Activated CD4-positive, alpha-beta T cell treated with anti-CD3 and anti-CD28 coated beads, Interleukin-2, amount 50 U/mL, for 1 hour (primary cell): Measurements from ENCODE around the gene PCBP3.

Experiments
- DNase-seq: peaks from one replicate; pipeline ENCODE4 v3.0.0-alpha.2; 2020

Gene PCBP3

GRCh38 chr21:45763506-45763905 is 120.0 kb downstream of the PCBP3 start:
- no peak for DNase-seq

GRCh38 chr21:45764792-45765191 is 121.3 kb downstream of the PCBP3 start:
- no peak for DNase-seq

GRCh38 chr21:45765375-45765774 is 121.8 kb downstream of the PCBP3 start:
- DNase-seq, result no peak

DNA sequence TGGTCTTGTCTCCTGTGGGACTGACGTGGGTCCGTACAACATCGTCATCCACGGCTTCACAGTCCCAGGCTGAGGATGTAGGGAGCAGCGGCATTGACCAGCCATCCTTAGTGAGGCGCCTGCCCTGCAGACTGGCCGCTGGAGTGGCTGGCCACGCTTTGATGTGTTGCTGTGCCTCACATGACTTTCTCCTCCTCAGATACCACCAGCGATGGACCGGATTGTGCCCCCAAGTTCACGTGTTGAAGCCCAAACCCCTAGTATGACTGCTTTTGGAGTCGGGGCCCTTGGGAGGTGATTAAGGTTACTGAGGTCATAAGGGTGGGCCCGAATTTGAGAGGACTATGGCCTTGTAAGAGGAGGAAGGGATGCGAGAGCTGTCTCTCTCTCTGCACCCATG is 122.5 kb downstream of the PCBP3 start:
- no peak for DNase-seq

DNA sequence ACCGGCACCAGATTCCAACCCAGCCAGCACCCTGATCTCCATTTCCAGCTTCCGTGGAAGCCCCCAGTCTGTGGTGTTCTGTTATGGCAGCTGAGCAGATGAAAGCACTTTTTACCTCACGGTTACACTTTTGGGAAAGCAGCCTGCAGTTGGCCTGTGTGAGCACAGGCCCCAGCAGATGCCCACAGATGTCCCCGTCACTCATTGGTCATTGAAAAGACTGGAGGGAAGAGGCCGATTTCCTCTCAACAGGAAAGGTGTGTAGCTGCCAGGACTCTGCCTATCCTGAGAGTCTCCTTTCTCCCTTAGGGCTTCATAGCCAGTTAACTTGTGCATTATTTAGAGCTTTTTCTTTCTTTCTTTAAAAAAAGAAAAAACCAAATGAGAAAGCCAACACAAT is 123.0 kb downstream of the PCBP3 start:
- DNase-seq, result no peak

DNA sequence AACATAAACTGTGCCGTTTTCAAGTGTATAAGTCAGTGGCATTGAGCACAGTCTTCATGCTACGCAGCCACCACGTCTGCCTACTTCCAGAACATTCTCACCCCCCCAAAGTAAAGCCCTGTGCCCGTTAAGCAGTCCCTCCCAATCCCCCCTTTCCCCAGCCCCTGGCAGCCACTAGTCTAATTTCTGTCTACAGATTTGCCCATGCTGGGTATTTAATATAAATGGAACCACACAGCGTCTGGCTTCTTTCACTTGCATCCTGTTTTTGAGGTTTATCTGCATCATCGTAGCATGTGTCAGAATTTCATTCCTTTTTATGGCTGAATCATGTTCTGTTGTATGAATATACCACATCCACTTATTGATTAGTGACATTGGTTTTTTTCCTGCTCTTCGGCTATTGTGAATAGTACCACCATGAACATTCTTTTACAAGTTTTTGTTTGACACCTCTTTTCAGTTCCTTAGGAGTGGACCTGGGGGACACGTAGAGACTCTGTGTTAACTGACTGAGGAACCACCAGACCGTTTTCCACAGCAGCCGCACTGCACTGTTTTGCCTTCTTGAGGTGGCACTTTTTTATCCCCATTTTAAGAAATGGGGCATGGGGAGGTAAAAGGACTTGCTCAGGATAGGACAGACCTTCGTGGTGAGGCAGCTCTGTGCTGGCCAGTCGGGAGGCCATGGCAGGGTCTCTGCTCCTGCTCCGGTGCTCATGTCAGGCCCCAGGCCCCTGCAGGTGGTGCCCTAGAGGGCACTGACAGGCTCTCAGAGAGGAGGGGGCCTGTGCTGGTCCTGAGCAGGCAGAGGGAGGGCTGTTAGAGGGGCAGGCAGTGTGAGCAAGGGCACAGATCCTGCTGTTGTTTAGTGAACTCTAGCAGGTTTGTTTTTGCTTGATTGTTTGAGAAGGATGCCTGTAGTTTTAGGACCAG is 123.8 kb downstream of the PCBP3 start:
- peak; percentile 23 for DNase-seq

- peak; percentile 11 for DNase-seq
Measured at GRCh38 chr21:45768011-45768739, 124.7 kb downstream of the PCBP3 start.

GRCh38 chr21:45768740-45769048 is 125.2 kb downstream of the PCBP3 start:
- DNase-seq, result no peak

GRCh38 chr21:45769294-45769693 is 125.8 kb downstream of the PCBP3 start:
- peak; percentile 19 for DNase-seq

- no peak for DNase-seq
Measured at GRCh38 chr21:45769896-45770295, 126.4 kb downstream of the PCBP3 start.

DNA sequence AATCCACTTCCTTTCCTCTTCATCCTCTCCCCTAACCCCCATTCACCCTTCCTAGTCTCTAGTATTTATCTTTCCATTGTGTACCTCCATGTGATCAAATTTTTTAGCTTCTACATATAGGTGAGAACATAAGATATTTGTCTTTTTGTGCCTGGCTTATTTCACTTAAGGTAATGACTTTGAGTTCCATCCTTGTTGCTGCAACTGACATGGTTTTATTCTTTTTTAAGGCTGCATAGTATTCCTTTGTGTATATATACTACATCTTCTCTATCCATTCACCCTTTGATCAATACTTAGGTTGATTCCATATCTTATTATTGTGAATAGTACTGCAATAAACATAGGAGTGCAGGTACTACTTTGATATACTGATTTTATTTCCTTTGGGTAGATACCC is 128.7 kb downstream of the PCBP3 start:
- no peak for DNase-seq

DNA sequence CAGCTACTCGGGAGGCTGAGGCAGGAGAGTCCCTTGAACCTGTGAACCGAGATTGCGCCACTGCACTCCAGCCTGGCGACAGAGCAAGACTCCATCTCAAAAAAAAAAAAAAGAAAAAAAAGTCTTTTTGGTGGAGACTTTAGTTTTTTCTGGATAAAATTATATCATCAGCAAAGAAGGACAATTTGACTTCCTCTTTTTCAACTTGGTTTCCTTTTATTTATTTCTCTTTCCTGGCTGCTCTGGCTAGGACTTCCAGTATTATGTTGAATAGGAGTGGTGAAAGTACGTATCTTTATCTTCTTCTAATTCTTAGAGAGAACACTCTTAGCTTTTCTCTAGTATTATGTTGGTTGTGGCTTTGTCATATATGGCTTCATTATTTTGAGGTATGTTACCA is 130.8 kb downstream of the PCBP3 start:
- DNase-seq, result no peak

GRCh38 chr21:45776971-45777370 is 133.4 kb downstream of the PCBP3 start:
- DNase-seq, result no peak

- DNase-seq, result no peak
Measured at GRCh38 chr21:45778686-45779085, 135.2 kb downstream of the PCBP3 start.

- no peak for DNase-seq
Measured at GRCh38 chr21:45779226-45779625, 135.7 kb downstream of the PCBP3 start.

DNA sequence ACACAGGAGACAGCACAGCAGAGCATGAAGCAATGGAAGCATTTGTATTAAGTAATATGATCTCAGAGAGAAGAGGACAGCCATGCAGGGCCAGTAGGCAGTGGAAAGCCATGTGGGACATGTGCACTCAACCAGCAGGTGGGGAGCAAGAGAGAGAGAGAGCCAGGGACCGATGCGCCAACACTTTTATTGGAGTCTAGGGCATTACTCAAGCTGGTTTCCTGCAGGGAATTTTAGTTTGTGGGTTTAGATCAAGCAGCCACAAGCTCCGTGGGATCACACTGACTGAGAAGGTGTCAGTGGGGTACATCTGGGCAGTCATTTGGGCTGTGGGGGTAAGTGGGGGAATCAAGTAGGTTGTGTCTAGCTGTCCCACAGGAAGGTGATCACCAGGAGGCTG is 137.1 kb downstream of the PCBP3 start:
- DNase-seq, result no peak

GRCh38 chr21:45781741-45782140 is 138.2 kb downstream of the PCBP3 start:
- DNase-seq, result no peak

DNA sequence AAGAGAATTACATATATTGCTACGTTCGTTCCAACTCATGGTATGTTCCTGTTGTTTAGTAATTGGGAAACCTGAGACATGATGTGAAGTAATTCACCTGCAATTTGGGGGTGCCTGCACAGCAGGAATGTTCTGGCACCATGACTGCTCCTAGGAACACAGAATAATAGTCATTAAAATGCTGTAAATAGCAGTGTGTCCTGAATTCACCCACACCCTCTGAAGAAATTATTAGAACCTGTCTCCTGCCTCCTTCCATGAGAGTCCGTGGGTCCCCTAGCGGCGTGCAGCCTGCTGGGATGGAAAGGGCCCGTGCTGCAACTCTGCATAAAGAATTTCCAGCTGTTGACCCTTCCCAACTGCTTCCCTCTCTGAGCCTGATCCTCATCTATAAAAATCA is 143.1 kb downstream of the PCBP3 start:
- no peak for DNase-seq

- DNase-seq, result no peak
Measured at GRCh38 chr21:45787371-45787770, 143.8 kb downstream of the PCBP3 start.

DNA sequence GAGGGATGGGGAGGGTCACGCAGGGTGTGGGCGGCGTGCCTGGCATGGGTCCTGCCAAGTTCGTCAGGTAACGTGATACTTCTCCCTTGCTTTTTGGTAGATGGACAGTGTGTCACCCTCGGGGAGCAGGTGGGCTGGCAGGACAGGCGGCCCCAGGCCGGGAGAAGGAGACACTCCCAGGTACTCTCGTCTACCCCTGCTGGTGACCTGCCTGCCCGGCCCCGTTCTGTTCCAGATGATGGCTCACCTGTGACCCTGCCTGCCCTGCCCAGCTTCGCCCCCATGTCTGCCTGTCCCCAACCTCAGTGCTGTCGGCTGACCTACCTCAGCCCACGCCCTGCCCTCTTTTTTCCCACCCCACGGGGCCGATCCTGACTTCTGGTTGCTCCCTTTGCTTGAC is 144.7 kb downstream of the PCBP3 start:
- DNase-seq, result no peak

GRCh38 chr21:45788637-45789506 is 145.3 kb downstream of the PCBP3 start:
- DNase-seq, result no peak

GRCh38 chr21:45790427-45790826 is 146.9 kb downstream of the PCBP3 start:
- DNase-seq, result no peak
